K562 (cell line): ENCODE measurements around the gene RERG. TPM values are rescaled to one million over a fixed set of nuclear protein-coding genes. Genes with fewer than 3 reads are reported as not detected.

Experiments
- ATAC-seq: fragments of 200-7000 bp; cut with Tn5 transposase; 3 replicates; pipeline ENCODE4 v1.9.1; 2020; ENCODE audit warnings: moderate library complexity
- BruUV-seq: library from RNA; stranded (reverse); fragments of 400-500 nt; replicated peaks from 2 replicates; lab custom pipeline; 2021; lab: Mats Ljungman, UMichigan
- CTCF ChIA-PET: fragments of 300-600 bp; formaldehyde crosslinking; extraction: SDS; loops from one replicate; lab custom pipeline; 2021; ENCODE audit warnings: low intra/inter-chr PET ratio; lab: Yijun Ruan, JAX
- POLR2A ChIA-PET: fragments of 300-600, 350-650 bp; sonication (Branson Sonifier 250); formaldehyde crosslinking; extraction: SDS; loops from one replicate; lab custom pipeline; 2021; ENCODE audit warnings: antibody characterized with exemption, inconsistent platforms; lab: Yijun Ruan, JAX
- DNase-seq, 4 experiments: peaks; one replicate each; pipeline versions ENCODE4 v3.0.0 to v3.0.0-alpha.2; 2011 to 2018; ENCODE audit warnings: low spot score in 3 of 4, mixed read lengths in 3 of 4; ENCODE audit errors: extremely low read depth in 1 of 4
- FAIRE-seq: peaks from 2 replicates; lab custom pipeline; 2011; peaks lifted over from hg19 to GRCh38; lab: Jason Lieb, UNC
- H2AFZ ChIP-seq: 2 replicates; pipeline ENCODE4 v1.6.0; 2011; ENCODE audit warnings: low read depth, low read length, control low read depth, inconsistent platforms
- H3K27ac ChIP-seq: fragments of 200-600 bp; 3 replicates; pipeline ENCODE4 v1.8.0; 2011; ENCODE audit warnings: low read depth, mild to moderate bottlenecking, control low read depth, inconsistent platforms, low read length, moderate library complexity, mixed read lengths; ENCODE audit errors: extremely low read depth
- H3K27me3 ChIP-seq, 2 experiments: fragments of 300-600 bp in 1 of 2; 2 replicates in 1 of 2; 3 replicates in 1 of 2; pipeline versions ENCODE4 v1.6.0 to v1.8.0; 2011; ENCODE audit warnings: inconsistent platforms in 2 of 2, low read length in 2 of 2, mild to moderate bottlenecking in 1 of 2, mixed read lengths in 1 of 2, moderate library complexity in 1 of 2; ENCODE audit not compliant: control insufficient read depth in 2 of 2, insufficient read depth in 2 of 2
- H3K36me3 ChIP-seq: fragments of 300-600 bp; 3 replicates; pipeline ENCODE4 v1.8.0; 2011; ENCODE audit warnings: mild to moderate bottlenecking, low read length, inconsistent platforms; ENCODE audit not compliant: control insufficient read depth, insufficient read depth
- H3K4me1 ChIP-seq, 2 experiments: fragments of 200-600 bp in 1 of 2; replicated peaks in 1 of 2; 2 replicates in 1 of 2; 3 replicates in 1 of 2; pipeline versions ENCODE4 v1.5.1 to v1.8.0; 2011; ENCODE audit warnings: inconsistent platforms in 2 of 2, low read length in 2 of 2, mild to moderate bottlenecking in 1 of 2, mixed read lengths in 1 of 2, moderate library complexity in 1 of 2; ENCODE audit not compliant: control insufficient read depth in 2 of 2, insufficient read depth in 2 of 2
- H3K4me2 ChIP-seq: 2 replicates; pipeline ENCODE4 v1.6.1; 2011; ENCODE audit warnings: low read length, control low read depth, inconsistent platforms, mixed read lengths; ENCODE audit not compliant: insufficient read depth
- H3K4me3 ChIP-seq: fragments of 200-600 bp; sonication (generic), shearing (Covaris generic); 2 replicates; pipeline ENCODE4 v1.5.1; 2016; ENCODE audit warnings: control low read depth, inconsistent platforms
- H3K79me2 ChIP-seq: fragments of 200-600 bp; 3 replicates; pipeline ENCODE4 v1.8.0; 2011; ENCODE audit warnings: low read length, inconsistent platforms; ENCODE audit not compliant: control insufficient read depth, insufficient read depth
- H3K9ac ChIP-seq, 2 experiments: 2 replicates each; pipeline versions ENCODE4 v1.6.0 to v1.6.1; 2011; ENCODE audit warnings: low read depth in 2 of 2, low read length in 2 of 2, control low read depth in 1 of 2, inconsistent platforms in 1 of 2, mild to moderate bottlenecking in 1 of 2, mixed read lengths in 1 of 2; ENCODE audit not compliant: insufficient read depth in 1 of 2
- H3K9me1 ChIP-seq: one replicate; pipeline ENCODE4 v1.6.0; 2011; ENCODE audit warnings: inconsistent platforms, mild to moderate bottlenecking, low read length, moderate library complexity; ENCODE audit not compliant: control insufficient read depth, insufficient read depth
- H3K9me3 ChIP-seq: replicated peaks from 2 replicates; pipeline ENCODE4 v1.5.1; 2011; ENCODE audit warnings: low read depth, low read length, inconsistent platforms; ENCODE audit not compliant: control insufficient read depth, insufficient read depth
- H4K20me1 ChIP-seq: replicated peaks from 2 replicates; pipeline ENCODE4 v1.6.1; 2011; ENCODE audit warnings: low read length, inconsistent platforms, mixed read lengths; ENCODE audit not compliant: control insufficient read depth, insufficient read depth
- BMI1 ChIP-seq: fragments of 150-350 bp; IDR thresholded peaks from 2 replicates; pipeline ENCODE4 v1.6.1; 2014; ENCODE audit warnings: low read length
- CBX3 ChIP-seq, 2 experiments: IDR thresholded peaks; 1 replicate in 1 of 2; 2 replicates in 1 of 2; pipeline ENCODE4 v1.6.1; 2012; ENCODE audit warnings: inconsistent platforms in 2 of 2, low read length in 2 of 2, borderline replicate concordance in 1 of 2, control low read depth in 1 of 2
- E2F6 ChIP-seq, 2 experiments: IDR thresholded peaks; 2 replicates each; pipeline ENCODE4 v1.6.1; 2011; ENCODE audit warnings: borderline replicate concordance in 1 of 2, control low read depth in 1 of 2, low read depth in 1 of 2, low read length in 1 of 2, mild to moderate bottlenecking in 1 of 2, mixed read lengths in 1 of 2, moderate library complexity in 1 of 2; ENCODE audit not compliant: insufficient read depth in 1 of 2, insufficient read length in 1 of 2, poor library complexity in 1 of 2, severe bottlenecking in 1 of 2; ENCODE audit errors: extremely low read depth in 1 of 2
- ETV5 ChIP-seq: sonication (generic); formaldehyde crosslinking; IDR thresholded peaks from 2 replicates; pipeline ENCODE4 v1.4.0; 2020; ENCODE audit warnings: low read depth, mild to moderate bottlenecking, missing genetic modification reagents
- LARP7 ChIP-seq: fragments of 450-650 bp; IDR thresholded peaks from 2 replicates; pipeline ENCODE4 v1.6.1; 2016
- MCM3 ChIP-seq: fragments of 450-650 bp; IDR thresholded peaks from 2 replicates; pipeline ENCODE4 v1.6.1; 2016
- NUFIP1 ChIP-seq: fragments of 450-650 bp; IDR thresholded peaks from 2 replicates; pipeline ENCODE4 v1.6.1; 2018; ENCODE audit not compliant: partially characterized antibody
- SMAD3 ChIP-seq: fragments of 450-650 bp; formaldehyde crosslinking; conservative IDR thresholded peaks from 2 replicates; pipeline ENCODE4 v1.4.0; 2020; ENCODE audit warnings: mild to moderate bottlenecking
- SNRNP70 ChIP-seq: fragments of 200-400 bp; formaldehyde crosslinking; optimal IDR thresholded peaks from 2 replicates; pipeline ENCODE3; 2017; ENCODE audit warnings: low read depth, low read length
- ZC3H4 ChIP-seq: sonication (generic); formaldehyde crosslinking; IDR thresholded peaks from 2 replicates; pipeline ENCODE4 v1.9.0; 2021; ENCODE audit warnings: missing genetic modification reagents, borderline replicate concordance
- ZFP36 ChIP-seq: fragments of 150-350 bp; IDR thresholded peaks from 2 replicates; pipeline ENCODE4 v1.6.1; 2018; ENCODE audit warnings: low read length, low read depth; ENCODE audit not compliant: partially characterized antibody
- ZNF717 ChIP-seq: fragments of 250-450 bp; sonication (Bioruptor Pico); IDR thresholded peaks from 2 replicates; pipeline ENCODE4 v1.5.0; 2021
- ZSCAN29 ChIP-seq: fragments of 450-650 bp; IDR thresholded peaks from 2 replicates; pipeline ENCODE4 v1.6.1; 2017
- WGBS: fragments of 100-300 bp; shearing (Covaris generic); methylation state at CpG from one replicate; pipeline ENCODE4 v1.1.6; 2016; ENCODE audit warnings: low coverage, mixed read lengths; ENCODE audit not compliant: insufficient coverage; ENCODE audit errors: missing lambda C conversion rate; 5-methylcytosine and 5-hydroxymethylcytosine counted together
- in situ Hi-C: fragments of 300-500 bp; cut with MboI; formaldehyde crosslinking; loops from 4 replicates; pipeline ENCODE4 v1.15.0; 2018; ENCODE audit warnings: inconsistent platforms, mixed read lengths
- intact Hi-C: fragments of 100-400 bp; cut with micrococcal nuclease; formaldehyde crosslinking; loops from 2 replicates; pipeline ENCODE4 v1.14.2; 2022
- polyA plus RNA-seq, 8 experiments: library from polyadenylated mRNA; depleted of rRNA in 4 of 8; stranded (reverse) in 5 of 8; unstranded in 3 of 8; fragments of >200 nt; fragmentation: Nextera tagmentation in 2 of 8; fragmentation: Illumina TruSeq in 1 of 8; extraction: Ambion mirVana in 2 of 8; extraction: Trizol in 1 of 8; gene quantifications; 2 replicates each; pipeline versions ENCODE4 v1.2.1 to v1.2.3, GENCODE V29; 2011 to 2014; ENCODE audit warnings: inconsistent platforms in 1 of 8, missing spikeins in 1 of 8
- total RNA-seq, 7 experiments: library from RNA; depleted of rRNA in 6 of 7; stranded (reverse); fragments of >200 nt in 6 of 7; fragmentation: Illumina TruSeq in 2 of 7; extraction: Trizol in 2 of 7; gene quantifications; 2 replicates each; pipeline versions ENCODE4 v1.2.1 to v1.2.3, GENCODE V29; 2011 to 2021; ENCODE audit warnings: low replicate concordance in 1 of 7
- TF ChIP-seq, protein P1 (sequence below): fragments of 450-650 bp; IDR thresholded peaks from 2 replicates; pipeline ENCODE4 v1.6.1; 2016; ENCODE audit warnings: low read depth, mild to moderate bottlenecking, moderate library complexity
- TF ChIP-seq, protein P2 (sequence below): fragments of 450-650 bp; IDR thresholded peaks from 2 replicates; pipeline ENCODE4 v1.7.0; 2016; ENCODE audit warnings: borderline replicate concordance

RERG gene
- total and polyA plus RNA-seq, 9 of the 15 experiments (the other 6 are each of a cell fraction or from before 2014, with no cell fraction given), result 2.2 to 7.3 (median 3.0) TPM

- Histone ChIP-seq H3K4me3 (no peak overlapping the region), H3K4me1 (peaks cover 0 to 3% of the 10 kb centered on the region in 2 experiments; a peak in 1 of 5 replicates), H2AFZ (no peak overlapping the region), H3K36me3 (no peaks in the 10 kb centered on the region), H3K9ac (no peak overlapping the region), H3K27ac (no peak overlapping the region), H3K9me3 (no peaks in the 10 kb centered on the region), H4K20me1 (no peaks in the 10 kb centered on the region), H3K4me2 (no peak overlapping the region), H3K9me1 (no peaks in the 10 kb centered on the region), H3K79me2 (no peaks in the 10 kb centered on the region), H3K27me3 (no peaks in the 10 kb centered on the region)
- no peak for TF ChIP-seq ETV5 (CRISPR knock-in tag)
- TF ChIP-seq ZNF717 (CRISPR knock-in tag), result no peak
- TF ChIP-seq ZSCAN29, result no peak
- no peak for TF ChIP-seq SMAD3 (CRISPR knock-in tag)
- TF ChIP-seq, protein P1, sequence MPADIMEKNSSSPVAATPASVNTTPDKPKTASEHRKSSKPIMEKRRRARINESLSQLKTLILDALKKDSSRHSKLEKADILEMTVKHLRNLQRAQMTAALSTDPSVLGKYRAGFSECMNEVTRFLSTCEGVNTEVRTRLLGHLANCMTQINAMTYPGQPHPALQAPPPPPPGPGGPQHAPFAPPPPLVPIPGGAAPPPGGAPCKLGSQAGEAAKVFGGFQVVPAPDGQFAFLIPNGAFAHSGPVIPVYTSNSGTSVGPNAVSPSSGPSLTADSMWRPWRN, result no peak
- ChIA-PET POLR2A (no interaction called here), CTCF (no interaction called here)
- DNase-seq (no peak), ATAC-seq (no peak), FAIRE-seq (no peak)
- in situ Hi-C loops (no loop called here), intact Hi-C loops (no loop called here)
- 0% methylated on average over 3 of the region's 3 CpGs for WGBS
- BruUV-seq, result no TSS peak
These were observed 1.0 kb upstream of the RERG start for GRCh38 chr12:15222219-15222618.

DNA sequence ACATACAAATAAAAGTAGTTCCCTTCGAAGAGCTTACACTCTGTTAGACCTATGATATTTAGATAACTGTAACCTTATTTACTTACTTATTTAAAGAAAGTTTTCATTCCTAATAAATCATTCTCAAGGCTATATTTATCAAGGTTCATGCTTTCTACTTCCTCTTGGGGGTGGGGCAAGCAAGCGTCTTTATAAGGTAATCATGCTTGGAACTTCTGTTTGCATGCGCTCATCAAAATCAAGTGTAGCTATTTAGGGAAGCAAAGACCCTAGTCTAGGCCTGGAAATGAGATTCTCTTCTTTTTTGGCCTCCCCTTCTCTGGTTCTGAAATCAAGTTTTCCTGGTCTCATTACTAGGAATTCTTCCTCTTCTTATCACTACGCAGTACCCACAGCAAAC is 766 bp downstream of the RERG start:
- H3K4me1 ChIP-seq, result peaks cover 0 to 3% of the 10 kb centered on the region in 2 experiments; a peak in 1 of 5 replicates
- no peak overlapping the region for H2AFZ ChIP-seq
- ChIA-PET POLR2A (no interaction called here), CTCF (no interaction called here)
- FAIRE-seq, result no peak
- BruUV-seq, result no TSS peak
- no peak for ATAC-seq
- H3K36me3 ChIP-seq, result no peaks in the 10 kb centered on the region
- H3K4me3 ChIP-seq, result no peak overlapping the region
- H3K9ac ChIP-seq, result no peak overlapping the region
- no peak overlapping the region for H3K4me2 ChIP-seq
- no peaks in the 10 kb centered on the region for H4K20me1 ChIP-seq
- in situ Hi-C loops, result no loop called here
- H3K27me3 ChIP-seq, result no peaks in the 10 kb centered on the region
- H3K27ac ChIP-seq, result no peak overlapping the region
- no peaks in the 10 kb centered on the region for H3K79me2 ChIP-seq
- no peak for DNase-seq
- H3K9me1 ChIP-seq, result no peaks in the 10 kb centered on the region
- WGBS, result 5% methylated on average over 4 of the region's 4 CpGs
- no peaks in the 10 kb centered on the region for H3K9me3 ChIP-seq
- intact Hi-C loops, result no loop called here
- TF ChIP-seq ZFP36, result no peak
- TF ChIP-seq ZC3H4 (CRISPR knock-in tag), result no peak
- no peak for TF ChIP-seq MCM3
- TF ChIP-seq SNRNP70, result no peak
- TF ChIP-seq E2F6 (IDR thresholded peaks at IDR 0.05; ENCODE audit: borderline replicate concordance in 1 of 2, extremely low read depth in 1 of 2, insufficient read depth in 1 of 2, insufficient read length in 1 of 2, low read depth in 1 of 2, low read length in 1 of 2, poor library complexity in 1 of 2, severe bottlenecking in 1 of 2), result no peak
- no peak for TF ChIP-seq LARP7
- TF ChIP-seq, protein P2, sequence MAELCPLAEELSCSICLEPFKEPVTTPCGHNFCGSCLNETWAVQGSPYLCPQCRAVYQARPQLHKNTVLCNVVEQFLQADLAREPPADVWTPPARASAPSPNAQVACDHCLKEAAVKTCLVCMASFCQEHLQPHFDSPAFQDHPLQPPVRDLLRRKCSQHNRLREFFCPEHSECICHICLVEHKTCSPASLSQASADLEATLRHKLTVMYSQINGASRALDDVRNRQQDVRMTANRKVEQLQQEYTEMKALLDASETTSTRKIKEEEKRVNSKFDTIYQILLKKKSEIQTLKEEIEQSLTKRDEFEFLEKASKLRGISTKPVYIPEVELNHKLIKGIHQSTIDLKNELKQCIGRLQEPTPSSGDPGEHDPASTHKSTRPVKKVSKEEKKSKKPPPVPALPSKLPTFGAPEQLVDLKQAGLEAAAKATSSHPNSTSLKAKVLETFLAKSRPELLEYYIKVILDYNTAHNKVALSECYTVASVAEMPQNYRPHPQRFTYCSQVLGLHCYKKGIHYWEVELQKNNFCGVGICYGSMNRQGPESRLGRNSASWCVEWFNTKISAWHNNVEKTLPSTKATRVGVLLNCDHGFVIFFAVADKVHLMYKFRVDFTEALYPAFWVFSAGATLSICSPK, result no peak
- TF ChIP-seq BMI1, result no peak
- no peak for TF ChIP-seq NUFIP1
- no peak for TF ChIP-seq CBX3 (IDR thresholded peaks at IDR 0.05; ENCODE audit: borderline replicate concordance in 1 of 2, low read length in 2 of 2)
